ENCODE data around the gene TRIL.
A peak's percentile ranks its signal among the peaks of the same experiment; 100 is the strongest.

Gene TRIL, protein sequence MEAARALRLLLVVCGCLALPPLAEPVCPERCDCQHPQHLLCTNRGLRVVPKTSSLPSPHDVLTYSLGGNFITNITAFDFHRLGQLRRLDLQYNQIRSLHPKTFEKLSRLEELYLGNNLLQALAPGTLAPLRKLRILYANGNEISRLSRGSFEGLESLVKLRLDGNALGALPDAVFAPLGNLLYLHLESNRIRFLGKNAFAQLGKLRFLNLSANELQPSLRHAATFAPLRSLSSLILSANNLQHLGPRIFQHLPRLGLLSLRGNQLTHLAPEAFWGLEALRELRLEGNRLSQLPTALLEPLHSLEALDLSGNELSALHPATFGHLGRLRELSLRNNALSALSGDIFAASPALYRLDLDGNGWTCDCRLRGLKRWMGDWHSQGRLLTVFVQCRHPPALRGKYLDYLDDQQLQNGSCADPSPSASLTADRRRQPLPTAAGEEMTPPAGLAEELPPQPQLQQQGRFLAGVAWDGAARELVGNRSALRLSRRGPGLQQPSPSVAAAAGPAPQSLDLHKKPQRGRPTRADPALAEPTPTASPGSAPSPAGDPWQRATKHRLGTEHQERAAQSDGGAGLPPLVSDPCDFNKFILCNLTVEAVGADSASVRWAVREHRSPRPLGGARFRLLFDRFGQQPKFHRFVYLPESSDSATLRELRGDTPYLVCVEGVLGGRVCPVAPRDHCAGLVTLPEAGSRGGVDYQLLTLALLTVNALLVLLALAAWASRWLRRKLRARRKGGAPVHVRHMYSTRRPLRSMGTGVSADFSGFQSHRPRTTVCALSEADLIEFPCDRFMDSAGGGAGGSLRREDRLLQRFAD

DNA sequence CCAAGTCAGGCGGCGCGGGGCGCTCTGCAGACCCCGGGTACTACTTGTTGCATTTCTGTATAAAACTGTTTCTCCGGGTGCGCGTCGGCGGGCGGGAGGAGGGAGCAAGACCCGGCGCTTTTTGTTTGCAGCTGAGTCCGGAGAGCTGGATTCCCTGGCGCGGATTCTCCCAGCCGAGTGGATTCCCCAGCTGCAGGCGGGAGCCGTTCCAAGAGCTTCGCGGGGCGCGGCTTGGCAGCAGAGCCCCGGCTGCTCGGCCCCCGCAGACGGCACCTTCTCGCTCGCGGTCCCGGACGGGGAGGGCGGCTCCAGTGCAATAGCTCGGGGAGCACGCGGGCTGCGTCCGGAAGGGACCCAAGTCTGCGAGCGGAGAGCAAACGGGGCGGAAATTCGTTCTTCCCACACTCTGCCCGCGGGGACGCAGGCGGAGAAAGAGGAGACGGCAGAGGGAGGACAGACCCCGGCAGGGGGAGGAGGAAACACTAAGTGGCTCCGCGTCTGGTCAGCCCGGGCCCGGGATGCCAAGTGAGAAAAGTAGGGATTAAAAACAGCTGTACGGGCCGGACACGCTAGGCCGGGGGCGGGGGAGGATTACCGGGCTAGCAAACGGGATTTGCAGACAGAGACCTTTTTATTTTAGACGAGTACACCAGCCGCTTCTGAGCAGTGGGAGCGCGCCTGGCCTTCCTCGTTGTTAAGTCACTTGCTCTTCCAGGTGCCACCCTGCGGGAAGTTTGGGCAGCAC is at the start of gene TRIL:
TSS of gene TRIL (minus strand) at position 96 of the 745 bp plus-strand sequence. CDS start 284 bp downstream, outside the sequence.
- DNase-seq, result peak; percentile 92

DNA sequence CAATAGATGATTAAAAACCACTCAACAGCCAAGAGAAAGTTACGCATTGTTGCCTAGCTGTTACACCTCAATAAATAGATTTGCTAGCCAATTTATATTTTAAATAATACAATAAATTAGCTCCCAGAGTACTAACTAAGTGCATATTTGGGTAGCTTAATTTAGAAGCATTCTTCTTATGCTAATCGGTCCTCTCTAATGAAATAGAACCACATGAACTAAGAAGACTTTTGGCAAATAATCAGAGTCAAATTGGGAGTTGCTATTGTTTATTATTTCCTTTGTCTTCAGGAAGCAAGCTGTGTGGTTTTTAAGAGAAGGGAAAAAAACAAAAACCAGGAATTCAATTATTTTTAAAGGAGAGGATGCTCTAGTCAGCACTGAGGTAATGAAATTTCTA is 49.0 kb upstream of the TRIL start:
- no peak for DNase-seq

DNA sequence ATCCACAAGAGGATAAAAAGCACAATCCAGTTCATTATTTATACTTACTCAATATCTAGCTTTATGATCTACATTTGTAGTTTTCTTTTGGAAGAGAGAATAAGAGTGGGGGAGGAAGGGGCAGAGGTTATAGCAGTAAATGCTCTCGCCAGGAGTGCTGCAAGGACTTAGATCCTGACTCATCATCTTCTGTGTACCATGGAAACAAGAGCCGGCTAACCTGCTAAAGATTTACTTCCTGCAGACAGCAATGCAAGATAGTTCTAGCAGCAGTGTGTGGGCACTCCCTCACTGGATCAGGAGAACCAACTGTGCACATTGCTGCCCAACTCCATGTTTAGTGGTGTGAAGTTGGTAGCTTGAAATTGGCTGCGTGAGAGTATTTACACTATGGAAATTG is 47.7 kb upstream of the TRIL start:
- DNase-seq, result no peak

DNA sequence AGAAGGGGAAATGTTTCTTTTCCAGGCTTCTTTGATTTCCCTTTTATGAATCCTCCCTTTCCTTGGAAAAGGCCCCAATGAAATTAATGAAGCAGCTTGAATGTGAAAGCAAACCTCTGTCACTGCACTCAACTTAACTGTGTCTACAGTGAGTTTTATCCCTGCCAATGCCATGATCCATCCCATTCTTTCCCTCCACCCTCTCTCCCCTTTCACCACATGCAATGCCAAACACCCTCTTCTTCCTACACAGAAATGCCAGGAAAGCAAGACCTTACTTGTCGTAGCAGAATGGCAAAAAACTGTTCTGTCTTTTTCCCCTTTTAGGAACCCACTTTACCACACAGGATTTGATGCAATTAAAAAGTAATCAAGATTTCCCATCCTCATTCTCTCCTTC is 47.3 kb upstream of the TRIL start:
- no peak for DNase-seq

DNA sequence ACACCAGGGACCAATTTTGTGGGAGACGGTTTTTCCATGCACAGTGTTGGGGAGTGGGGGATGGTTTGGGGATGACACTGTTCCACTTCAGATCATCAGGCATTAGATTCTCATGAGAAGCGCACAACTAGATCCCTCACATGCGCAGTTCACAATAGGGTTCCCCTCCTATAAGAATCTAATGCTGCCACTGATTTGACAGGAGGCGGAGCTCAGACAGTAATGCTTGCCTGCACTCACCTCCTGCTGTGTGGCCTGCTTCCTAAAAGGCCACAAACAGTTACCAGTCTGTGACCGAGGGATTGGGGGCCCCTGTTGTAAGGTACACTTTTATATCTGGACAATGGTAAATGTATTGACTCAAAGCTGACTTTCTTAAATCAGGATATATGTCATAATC is 45.6 kb upstream of the TRIL start:
- DNase-seq, result no peak

DNA sequence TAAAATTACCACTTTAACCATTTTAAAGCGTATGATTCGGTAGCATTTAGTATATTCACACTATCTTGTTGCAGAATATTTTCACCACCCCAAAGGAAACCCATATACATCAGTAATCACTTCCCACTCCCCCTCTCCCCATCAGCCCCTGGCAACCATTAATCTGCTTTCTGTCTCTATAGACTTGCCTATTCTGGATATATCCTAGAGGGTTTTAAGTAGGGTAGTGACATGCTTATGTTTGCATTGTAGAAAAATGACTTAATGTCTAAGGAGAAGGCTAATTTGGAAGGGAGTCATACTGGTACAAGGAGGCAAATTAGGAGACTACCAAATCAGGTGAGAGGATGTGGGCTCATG is 42.6 kb upstream of the TRIL start:
- no peak for DNase-seq

DNA sequence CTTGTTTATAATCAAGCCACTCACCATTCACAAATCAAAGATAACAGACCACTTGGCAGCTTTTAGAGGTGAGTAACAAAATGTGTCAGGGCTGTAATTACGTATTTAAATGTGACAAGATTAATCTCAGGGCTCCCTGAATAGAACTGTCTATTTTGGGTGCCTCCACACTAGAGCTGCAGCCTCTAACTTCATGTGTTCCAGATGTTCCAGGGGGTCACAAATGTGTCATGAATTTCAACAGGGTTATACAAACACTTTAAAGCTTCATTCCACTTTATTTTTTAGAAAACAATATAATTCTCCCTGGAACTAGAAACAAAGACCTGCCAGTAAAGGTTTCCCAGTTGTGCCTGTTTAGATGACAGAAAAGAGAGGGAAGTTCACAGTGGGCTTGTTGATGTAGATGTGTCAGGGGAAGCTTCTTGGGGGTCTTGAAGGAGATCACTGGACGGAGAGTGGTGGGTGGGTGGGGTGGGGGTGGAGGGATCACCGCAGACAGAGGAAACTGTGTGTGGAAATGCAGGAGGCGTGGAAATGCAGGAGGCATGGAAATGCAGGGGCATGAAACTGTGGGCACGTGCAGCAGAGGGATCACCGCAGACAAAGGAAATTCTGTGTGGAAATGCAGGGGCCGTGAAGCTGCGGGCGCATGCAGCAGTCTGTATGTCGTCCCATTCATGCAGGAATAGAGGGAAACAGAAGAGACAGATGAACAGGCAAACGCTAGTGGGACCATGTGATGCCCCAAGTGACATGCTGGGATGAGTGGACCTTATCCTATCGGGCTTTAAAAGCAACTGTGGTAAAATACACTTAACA is 42.0 kb upstream of the TRIL start:
- DNase-seq, result no peak

DNA sequence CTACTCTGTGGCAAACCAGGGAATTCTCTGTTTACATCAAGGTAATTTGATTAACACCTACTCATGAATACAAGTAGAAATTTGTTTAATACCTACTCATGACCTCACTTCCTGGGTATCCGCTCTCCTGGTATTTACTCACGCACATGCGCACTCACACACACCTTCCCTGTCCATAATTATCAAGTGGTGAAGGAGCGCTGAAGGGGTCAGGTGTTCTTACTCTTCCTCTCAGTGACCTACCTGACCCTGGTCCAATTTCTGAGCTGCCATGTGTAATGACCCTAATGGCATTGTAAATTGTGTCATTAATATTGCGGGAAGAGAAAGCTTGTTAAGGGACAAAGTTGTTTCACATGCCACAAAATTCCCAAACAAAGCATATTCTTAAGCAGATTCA is 41.3 kb upstream of the TRIL start:
- no peak for DNase-seq

DNA sequence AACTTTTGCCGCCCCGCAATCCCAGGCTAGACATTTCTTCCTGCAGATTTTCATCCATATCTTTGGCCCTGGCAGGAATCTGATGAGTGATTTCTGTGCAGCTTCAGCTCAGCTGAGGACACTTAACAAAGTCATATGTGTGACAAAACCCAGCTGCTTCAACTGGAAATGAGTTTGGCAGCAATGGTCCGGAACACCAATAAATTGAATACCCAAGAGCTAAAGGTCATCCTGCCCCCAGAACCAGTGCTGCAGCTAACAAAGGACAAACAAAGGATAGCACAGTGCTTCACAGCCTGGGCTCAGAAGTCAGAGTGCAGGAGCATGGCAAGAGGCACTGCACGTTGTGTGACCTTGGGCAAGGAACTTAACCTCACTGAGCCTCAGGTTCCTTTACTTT is 40.0 kb upstream of the TRIL start:
- DNase-seq, result no peak

DNA sequence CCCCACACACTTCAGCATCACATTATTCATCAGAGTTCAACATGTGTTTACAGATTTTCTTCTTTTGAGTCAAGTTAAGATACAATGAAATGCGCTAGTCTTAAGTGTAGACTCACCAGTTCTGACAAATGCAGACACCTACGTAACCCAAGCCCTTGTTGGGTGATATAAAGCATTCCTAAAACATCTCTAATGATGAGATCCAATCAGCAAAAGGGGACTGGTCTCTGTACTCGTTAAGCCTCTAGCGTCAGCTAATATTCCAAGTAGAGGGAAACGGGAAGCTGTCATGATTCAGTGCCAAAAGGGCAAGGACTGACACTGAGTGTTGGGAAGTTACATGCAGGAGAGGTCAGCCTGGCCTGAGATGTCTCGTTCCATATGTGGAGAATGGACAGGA is 38.7 kb upstream of the TRIL start:
- no peak for DNase-seq

DNA sequence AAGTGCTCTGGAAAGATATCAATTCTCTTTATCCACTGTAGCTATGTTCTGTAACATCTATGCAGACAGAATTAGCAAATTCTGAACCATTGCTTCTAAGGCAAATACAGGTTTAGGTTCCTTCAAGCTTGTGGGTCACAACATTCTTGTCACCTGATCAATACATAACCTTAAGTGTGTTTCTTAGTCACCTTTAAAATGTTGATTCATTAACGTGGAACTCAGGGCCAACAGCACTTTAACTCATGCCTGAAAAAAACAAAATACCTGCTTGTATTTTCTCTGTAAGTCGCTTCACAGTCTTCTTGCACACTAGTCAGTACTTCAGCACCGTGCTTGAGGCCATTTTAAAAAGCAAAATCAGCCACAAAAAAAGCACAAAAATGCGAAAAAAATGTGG is 35.2 kb upstream of the TRIL start:
- no peak for DNase-seq

DNA sequence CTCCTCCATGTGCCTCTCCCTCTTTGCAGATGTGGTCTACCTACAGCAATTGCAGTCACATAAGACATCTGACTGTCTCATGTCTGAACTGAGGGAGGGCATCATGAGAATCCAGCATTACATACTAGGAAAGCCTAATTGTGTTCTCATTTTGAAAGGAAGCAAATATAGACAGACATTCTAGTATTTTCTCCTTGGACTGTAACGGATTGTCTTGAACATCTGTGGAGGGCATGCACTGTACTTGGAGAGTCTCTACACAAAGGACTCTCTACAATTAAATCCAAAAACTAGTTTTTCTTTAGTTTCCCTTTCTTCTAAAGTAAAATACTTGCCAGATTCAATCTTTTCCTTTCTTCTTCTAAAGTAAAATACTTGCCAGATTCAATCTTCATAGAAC is 34.7 kb upstream of the TRIL start:
- DNase-seq, result no peak

DNA sequence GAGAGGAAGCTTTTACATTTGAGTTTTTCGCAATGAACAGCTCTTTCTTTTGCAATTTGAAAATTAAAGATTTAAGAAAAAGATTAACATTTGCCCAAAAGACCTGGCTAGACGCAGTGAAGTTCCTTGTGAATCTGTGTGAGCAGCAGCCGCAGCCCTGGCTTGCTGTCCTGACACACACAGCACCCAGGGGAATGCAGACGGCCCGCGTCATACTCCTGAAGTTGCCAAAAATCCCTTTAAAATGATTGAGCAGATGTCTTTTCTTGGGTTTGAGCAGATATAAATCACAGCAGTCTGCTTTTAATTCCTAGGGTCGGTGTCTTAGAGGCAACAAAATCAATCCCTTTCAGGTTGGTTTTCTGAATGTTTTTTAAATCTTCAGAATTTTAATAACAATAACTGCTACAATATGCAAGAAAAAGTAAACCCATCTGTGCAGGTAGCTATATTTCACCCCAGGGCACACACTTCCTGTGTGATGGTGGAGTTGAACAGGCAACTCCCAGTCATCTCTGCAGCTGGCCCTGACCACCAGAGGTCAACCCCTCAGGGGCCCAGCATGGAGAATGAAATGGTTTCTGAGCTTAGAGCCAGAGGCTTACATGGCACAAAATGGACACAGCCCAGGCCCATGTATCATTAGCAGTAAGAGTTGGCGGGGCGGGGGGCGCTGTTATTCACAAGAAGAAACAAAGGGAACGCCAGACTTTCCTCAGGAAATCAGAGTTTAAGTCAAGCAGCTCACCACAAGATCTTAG is 32.2 kb upstream of the TRIL start:
- peak; percentile 82 for DNase-seq

DNA sequence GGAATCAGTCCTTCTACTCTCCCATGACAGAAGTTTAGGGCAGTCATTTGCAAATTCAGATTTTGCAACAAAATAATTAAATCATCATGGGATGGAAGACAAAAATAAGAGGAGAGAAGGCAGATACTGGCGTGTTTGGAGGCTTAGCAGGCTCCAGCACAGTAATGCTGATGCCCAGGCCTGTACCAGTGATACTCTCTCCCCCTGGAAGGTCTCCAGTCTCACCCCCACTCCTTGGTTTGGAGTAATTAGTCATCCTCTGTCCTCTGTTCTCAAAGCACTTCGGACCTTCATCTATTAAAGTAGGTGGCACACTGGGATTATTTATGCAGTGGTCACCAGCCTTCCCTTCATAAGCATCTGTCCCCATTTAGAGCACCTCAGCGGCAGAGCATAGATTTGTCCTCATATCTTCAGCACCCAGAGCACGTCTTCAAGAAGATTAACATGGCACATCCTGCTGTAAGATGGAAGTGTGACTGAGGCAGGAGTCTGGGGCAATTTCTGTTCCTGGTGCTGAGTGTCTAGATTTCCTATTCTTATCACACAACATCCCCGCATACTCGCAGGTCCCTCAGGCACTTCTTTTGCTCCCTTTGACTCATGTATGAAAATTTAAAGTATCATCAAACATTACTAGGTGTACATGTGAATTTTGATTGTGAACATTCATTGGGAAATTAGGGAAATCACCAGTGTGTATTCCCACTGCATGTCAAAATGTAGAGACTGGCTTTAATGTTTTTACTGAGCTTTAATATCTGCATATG is 31.3 kb upstream of the TRIL start:
- no peak for DNase-seq

DNA sequence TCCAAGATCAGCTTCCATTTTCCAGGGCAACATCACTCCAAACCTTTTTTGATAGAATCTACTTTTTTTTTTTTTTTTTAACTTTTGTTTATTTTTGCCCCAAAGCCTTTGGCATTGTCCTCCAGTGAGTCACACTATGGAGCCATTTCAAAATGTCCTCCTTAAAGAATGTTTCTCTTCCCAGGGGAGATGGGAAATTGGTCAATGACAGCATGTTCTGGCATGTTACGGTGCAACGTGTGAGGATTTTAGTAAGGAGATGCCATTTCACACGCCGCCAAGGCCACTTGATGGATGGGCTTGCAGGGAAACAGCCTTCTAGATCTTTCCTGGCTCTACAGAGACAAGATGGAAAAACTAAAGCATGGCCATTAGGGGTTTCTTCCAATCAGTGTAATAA is 30.7 kb upstream of the TRIL start:
- no peak for DNase-seq

DNA sequence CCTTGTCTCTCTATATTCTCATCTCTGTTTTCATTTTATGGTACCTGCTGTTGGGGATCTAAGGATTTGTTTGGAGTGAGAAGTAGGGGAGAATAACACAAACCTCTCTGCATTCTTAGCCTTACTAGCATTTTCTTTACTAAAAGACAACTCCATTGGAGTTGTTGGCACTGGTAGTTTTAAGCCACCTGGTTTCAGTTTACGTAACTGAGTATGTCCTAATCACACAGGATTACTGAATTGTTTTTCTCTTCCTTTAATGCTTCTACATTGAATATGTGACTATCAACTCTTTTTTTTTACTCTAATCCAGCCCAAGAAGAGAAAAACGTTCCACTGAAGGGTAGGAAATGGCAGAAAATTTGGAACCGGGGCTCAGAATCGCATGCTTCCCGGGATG is 30.0 kb upstream of the TRIL start:
- no peak for DNase-seq

DNA sequence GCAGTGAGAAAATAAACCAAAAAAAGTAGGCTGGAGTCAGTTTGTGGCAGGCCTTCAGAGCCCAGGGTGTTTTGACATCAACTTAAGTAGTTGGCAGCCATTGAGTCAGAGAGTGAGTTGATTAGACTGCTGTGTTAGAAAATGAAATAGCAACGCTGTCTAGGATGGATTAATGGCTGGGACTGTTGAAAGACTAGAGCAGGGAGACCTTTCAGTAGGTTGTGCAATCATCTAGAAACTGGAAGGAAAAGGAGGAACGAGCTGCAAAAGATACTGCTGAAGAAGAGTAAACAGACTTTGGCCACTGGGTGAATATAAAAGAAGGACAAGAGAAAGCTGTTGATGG is 28.6 kb upstream of the TRIL start:
- no peak for DNase-seq

DNA sequence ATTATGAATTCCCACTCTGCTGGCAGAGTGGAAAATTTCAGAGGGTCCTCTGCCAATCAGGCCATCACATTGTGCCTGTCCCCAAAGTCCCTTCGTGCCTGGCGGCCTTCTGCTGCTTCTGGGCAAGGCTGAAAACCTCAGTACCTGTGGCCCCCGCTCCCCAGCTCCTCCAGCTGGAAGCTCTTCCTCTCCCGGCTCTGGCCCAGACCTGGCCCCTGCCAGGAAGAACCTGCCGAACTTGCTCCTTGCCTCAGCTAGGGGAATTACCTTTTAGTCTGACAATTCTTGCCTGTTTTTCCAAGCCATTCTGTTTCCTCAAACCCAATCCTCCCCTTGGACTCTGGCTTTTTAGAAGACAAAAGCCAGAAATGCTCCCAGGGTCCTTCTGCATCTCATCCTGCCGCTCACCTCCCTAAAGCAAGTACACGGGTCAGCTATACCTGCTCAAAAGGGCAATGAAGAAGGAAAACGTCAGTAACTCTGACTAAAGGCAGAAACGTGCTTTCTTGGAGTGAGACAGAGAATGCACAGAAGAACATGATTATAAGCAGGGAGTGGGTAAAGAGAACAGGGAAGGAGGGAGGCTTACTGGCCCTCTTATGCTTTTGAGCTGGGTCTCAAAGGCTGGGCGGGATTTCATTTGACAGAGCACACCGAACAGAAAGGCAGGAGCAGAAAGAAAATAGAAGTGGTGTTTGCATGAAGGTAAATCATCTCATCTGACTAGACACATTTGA is 28.1 kb upstream of the TRIL start:
- no peak for DNase-seq

DNA sequence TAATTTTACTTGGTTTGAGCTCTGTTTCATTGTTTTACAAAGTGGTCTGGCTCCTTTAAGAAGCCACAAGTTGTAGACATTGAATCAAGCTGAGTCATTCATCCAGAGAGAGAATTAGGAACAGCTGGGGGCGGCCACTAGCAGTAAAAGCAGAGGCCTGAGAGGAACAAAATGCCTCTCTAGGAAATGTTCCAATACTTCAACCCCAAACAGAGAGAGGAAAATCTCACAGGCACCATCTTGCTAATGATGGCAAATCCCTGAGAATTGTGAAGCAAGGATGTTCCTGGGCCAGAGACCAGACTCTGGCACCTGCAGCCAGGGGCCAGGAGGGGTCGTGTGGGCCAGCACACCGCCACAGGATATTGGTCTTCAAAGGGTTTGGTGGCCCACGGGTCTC is 26.5 kb upstream of the TRIL start:
- DNase-seq, result peak; percentile 70

DNA sequence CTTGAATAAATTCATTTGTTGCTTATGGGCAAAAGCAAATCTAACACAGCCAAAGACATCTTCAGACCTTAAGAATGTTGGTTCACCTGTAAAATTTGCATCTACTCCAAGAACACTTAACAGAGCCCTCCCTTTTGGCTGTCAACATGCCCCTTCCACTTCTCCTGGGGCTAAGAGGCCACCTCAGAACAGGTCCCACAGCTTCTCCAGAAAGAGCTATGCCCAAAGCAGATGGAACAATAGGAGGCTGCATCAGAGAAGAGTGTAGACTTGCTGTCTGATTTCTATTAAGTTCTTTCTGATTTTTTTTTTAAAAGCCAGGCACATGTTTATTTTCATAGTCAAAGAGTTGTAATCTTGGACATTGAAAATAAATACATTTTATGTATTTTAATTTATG is 26.1 kb upstream of the TRIL start:
- no peak for DNase-seq
